HG02840 (cell line): Measurements from ENCODE around the gene ZNF260.
"Not testable (repeated sequence)": the region's sequence is repeated elsewhere in the genome, so short reads cannot be mapped to it uniquely, and the experiment has no call there.

Experiments
- ATAC-seq: cut with Tn5 transposase; IDR thresholded peaks from one replicate; pipeline ENCODE4 v1.9.1; 2021; ENCODE audit warnings: mild to moderate bottlenecking, moderate library complexity, moderate number of reproducible peaks; ENCODE audit not compliant: unreplicated experiment, low FRiP score

ZNF260 gene

DNA sequence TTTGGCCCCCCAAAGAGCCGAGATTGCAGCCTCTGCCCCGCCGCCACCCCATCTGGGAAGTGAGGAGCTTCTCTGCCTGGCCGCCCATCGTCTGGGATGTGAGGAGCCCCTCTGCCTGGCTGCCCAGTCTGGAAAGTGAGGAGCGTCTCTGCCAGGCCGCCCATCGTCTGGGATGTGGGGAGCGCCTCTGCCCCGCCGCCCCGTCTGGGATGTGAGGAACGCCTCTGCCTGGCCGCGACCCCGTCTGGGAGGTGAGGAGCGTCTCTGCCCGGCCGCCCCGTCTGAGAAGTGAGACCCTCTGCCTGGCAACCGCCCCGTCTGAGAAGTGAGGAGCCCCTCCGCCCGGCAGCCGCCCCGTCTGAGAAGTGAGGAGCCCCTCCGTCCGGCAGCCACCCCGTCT is 37.2 kb downstream of the ZNF260 start:
- not testable (repeated sequence) for ATAC-seq

DNA sequence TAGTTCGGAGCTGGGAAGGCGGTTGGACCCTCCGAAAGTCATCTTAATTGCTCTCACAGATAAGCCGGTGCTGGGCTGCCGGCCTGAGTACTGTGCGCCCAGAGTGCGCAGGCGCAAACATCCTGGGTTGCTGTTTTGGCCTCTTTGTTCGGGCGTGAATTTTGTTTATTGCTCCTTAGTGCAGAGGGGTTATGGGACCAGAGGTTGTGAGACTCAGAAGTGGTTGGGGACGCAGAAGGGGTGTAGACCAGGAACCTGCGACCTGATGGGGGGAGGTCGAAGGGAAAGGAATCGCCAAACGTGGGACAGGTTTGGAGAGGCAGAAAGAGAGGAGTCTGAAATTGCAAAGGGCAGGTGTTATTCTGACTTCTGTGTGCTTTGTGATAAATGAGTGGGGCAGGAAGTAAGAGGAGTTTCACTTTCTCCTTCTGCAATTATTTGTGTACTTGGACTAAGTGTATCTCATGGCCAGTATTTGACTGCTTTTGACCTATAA is 38.1 kb downstream of the ZNF260 start:
- ATAC-seq, result peak; percentile 50

GRCh38 chr19:36489118-36489919 is 38.8 kb downstream of the ZNF260 start, which contains the start of gene ZNF566:
Gene ZNF566, minus strand, starts transcription at chr19:36489561. Its CDS starts 13,004 bp downstream, at chr19:36476557.
- ATAC-seq, result peak; percentile 79

DNA sequence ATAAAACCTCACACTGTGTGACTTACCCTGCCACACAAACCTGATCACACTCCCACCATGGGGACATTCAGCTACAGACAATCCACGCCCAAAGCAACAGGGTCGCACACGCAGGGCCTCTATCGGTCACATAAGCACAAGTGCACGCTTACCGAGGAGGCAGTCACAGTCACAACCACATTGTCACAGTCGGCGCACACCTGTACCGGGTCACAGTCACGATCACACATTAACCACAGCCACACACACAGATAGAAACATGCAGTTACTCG is 39.3 kb downstream of the ZNF260 start:
- no peak for ATAC-seq

DNA sequence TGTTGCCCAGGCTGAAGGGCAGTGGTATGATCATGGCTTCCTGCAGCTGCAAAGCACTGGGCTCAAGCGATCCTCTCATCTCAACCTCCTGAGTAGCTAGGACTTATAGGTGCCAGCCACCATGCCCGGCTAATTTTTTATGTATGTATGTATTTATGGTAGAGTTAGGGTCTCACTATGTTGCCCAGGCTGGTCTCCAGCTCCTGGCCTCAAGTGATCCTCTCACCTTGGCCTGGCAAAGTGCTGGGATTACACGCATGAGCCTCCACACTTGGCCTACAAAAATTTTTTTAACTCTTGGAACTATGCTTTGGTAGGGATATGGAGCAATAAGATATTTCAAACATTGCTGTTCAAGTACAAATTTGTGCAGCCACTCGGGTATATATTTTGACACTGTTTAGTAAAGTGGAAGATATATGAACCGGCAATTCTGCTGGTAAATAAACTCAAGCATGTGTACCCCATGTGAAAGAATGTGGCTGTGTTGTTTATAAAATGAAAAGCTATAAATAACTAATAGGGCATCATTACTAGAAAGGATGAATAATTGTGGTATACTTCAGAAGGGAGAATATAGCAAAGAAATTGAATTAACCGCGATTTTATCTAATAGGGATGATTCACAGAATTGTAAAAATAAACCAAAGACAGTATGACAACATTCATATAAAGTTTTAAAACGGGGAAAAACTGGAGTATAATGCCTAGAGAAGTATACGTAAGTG is 39.8 kb downstream of the ZNF260 start:
- no peak for ATAC-seq

GRCh38 chr19:36483653-36484052 is 44.4 kb downstream of the ZNF260 start:
- ATAC-seq, result no peak

DNA sequence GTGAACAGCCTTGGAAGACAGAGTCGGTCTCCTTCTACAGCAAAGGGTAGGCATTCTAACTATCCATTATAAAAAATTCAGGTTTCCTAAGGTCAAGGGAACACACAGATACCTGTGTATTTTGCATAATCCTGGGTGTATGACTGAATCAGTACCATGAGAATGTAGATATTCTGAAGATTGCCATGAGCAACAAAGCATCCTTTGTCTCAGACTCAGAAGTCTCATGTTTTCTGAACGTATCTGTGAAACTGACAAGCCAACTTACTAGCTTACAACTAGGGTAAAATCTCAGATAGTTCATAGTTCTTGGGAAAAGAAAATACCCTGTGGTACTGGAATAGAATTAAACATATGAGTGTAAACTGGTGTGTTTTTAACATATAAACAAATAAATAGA is 45.2 kb downstream of the ZNF260 start:
- ATAC-seq, result no peak
